Measurements from ENCODE around the gene HERC5. TPM values are rescaled to one million over a fixed set of nuclear protein-coding genes. Genes with fewer than 3 reads are reported as not detected.

The HERC5 gene
- total RNA-seq, 2 donors from 2014 or later, result 13.4 to 13.7 TPM

GRCh38 chr4:88524171-88524570, 67.3 kb downstream of the HERC5 start:
- DNase-seq (ENCODE audit: low spot score) (no peak), ATAC-seq (ENCODE audit: insufficient number of reproducible peaks, low FRiP score, low read depth) (no peak)
- TF ChIP-seq CTCF (IDR thresholded peaks at IDR 0.05), result no peak

GRCh38 chr4:88526221-88526815, 69.4 kb downstream of the HERC5 start:
- no peaks in the 10 kb centered on the region for H3K9me3 ChIP-seq
- peaks cover 15 to 41% of the 10 kb centered on the region in 2 donors for H3K4me1 ChIP-seq (ENCODE audit: control insufficient read depth in 1 of 2, low read depth in 2 of 2)
- H3K27ac ChIP-seq, result peak overlapping the region; percentile 30 to 86
- no peaks in the 10 kb centered on the region for H3K27me3 ChIP-seq (replicated peaks; ENCODE audit: insufficient read depth)
- peak overlapping the region; percentile 16 for H3K4me3 ChIP-seq
- ATAC-seq (ENCODE audit: insufficient number of reproducible peaks, low FRiP score, low read depth) (no peak), DNase-seq (ENCODE audit: low spot score) (no peak)
- TF ChIP-seq CTCF (IDR thresholded peaks at IDR 0.05), result no peak
- peaks cover 3% of the 10 kb centered on the region for H3K36me3 ChIP-seq

More at GRCh38 chr4:88524171-88524570, 67.3 kb downstream of the HERC5 start:
- Histone ChIP-seq H3K27me3 (replicated peaks; ENCODE audit: insufficient read depth) (no peaks in the 10 kb centered on the region), H3K36me3 (peaks cover 4% of the 10 kb centered on the region), H3K9me3 (no peaks in the 10 kb centered on the region), H3K4me3 (peak overlapping the region; percentile 85), H3K4me1 (ENCODE audit: control insufficient read depth in 1 of 2, low read depth in 2 of 2) (peaks cover 15 to 43% of the 10 kb centered on the region in 2 donors), H3K27ac (peak overlapping the region; percentile 86 to 93)

- DNase-seq (ENCODE audit: low spot score) (no peak), ATAC-seq (ENCODE audit: insufficient number of reproducible peaks, low FRiP score, low read depth) (no peak)
- H3K4me1 ChIP-seq (ENCODE audit: control insufficient read depth in 1 of 2, low read depth in 2 of 2), result peaks cover 9 to 27% of the 10 kb centered on the region in 2 donors
- H3K36me3 ChIP-seq, result no peaks in the 10 kb centered on the region
- no peak overlapping the region for H3K4me3 ChIP-seq
- H3K27ac ChIP-seq, result no peak overlapping the region
- H3K27me3 ChIP-seq (replicated peaks; ENCODE audit: insufficient read depth), result no peaks in the 10 kb centered on the region
- TF ChIP-seq CTCF (IDR thresholded peaks at IDR 0.05), result no peak
- no peaks in the 10 kb centered on the region for H3K9me3 ChIP-seq
Observed at GRCh38 chr4:88527787-88528186, 70.9 kb downstream of the HERC5 start.

GRCh38 chr4:88528861-88529260, 71.9 kb downstream of the HERC5 start:
- no peak for DNase-seq (ENCODE audit: low spot score)
- peak; percentile 16 for TF ChIP-seq CTCF (IDR thresholded peaks at IDR 0.05)
- no peak for ATAC-seq (ENCODE audit: insufficient number of reproducible peaks, low FRiP score, low read depth)
- H3K9me3 ChIP-seq, result no peaks in the 10 kb centered on the region
- no peaks in the 10 kb centered on the region for H3K27me3 ChIP-seq (replicated peaks; ENCODE audit: insufficient read depth)
- H3K27ac ChIP-seq, result no peak overlapping the region
- H3K36me3 ChIP-seq, result no peaks in the 10 kb centered on the region
- no peak overlapping the region for H3K4me3 ChIP-seq
- H3K4me1 ChIP-seq (ENCODE audit: control insufficient read depth in 1 of 2, low read depth in 2 of 2), result peaks cover 9 to 28% of the 10 kb centered on the region in 2 donors

GRCh38 chr4:88531549-88531948, 74.6 kb downstream of the HERC5 start:
- TF ChIP-seq CTCF (IDR thresholded peaks at IDR 0.05), result no peak
- Histone ChIP-seq H3K36me3 (no peaks in the 10 kb centered on the region), H3K4me1 (ENCODE audit: control insufficient read depth in 1 of 2, low read depth in 2 of 2) (peaks cover 0 to 8% of the 10 kb centered on the region in 2 donors), H3K9me3 (no peaks in the 10 kb centered on the region), H3K27ac (no peak overlapping the region), H3K4me3 (no peak overlapping the region), H3K27me3 (replicated peaks; ENCODE audit: insufficient read depth) (no peaks in the 10 kb centered on the region)
- no peak for ATAC-seq (ENCODE audit: insufficient number of reproducible peaks, low FRiP score, low read depth)
- DNase-seq (ENCODE audit: low spot score), result no peak
